GM15510 (cell line): ENCODE data around the gene MON2.

Experiments
- POLR2A ChIP-seq: IDR thresholded peaks from 3 replicates; pipeline ENCODE4 v1.6.1; 2011; ENCODE audit warnings: borderline replicate concordance; ENCODE audit not compliant: insufficient read length; ENCODE audit errors: extremely low read depth

The MON2 gene

DNA sequence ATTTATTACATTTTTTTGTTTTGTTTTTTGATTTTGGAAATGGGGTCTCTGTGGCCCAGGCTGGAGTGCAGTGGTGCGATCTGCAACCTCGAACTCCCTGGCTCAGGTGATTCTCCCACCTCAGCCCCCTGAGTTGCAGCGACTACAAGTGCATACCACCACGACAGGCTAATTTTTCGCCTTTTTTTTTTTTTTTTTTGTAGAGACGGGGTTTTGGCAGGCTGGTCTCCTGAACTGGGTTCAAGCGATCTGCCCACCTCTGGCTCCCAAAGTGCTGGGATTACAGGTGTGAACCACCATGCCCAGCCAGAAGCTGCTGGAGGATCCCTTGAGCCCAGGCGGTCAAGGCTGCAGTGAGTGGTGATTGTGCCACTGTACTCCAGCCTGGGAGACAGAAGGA is 2.3 kb downstream of the MON2 start:
- TF ChIP-seq POLR2A = no peak

DNA sequence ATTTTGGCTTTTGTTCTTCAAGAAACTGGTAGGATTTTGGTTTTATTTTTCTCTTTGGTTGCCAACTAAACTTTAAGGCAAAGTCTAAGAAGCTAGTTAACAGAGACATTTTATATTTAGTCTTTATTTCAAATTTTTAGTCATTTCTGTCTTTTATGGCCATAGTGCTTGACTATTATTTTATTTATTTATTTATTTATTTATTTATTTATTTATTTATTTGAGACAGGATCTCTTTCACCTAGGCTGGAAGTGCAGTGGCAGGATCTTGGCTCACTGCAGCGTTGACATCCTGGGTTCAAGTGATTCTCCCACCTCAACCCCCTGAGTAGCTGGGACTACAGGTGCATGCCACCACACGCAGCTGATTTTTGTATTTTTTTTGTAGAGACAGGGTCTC is 3.1 kb downstream of the MON2 start:
- TF ChIP-seq POLR2A = no peak

DNA sequence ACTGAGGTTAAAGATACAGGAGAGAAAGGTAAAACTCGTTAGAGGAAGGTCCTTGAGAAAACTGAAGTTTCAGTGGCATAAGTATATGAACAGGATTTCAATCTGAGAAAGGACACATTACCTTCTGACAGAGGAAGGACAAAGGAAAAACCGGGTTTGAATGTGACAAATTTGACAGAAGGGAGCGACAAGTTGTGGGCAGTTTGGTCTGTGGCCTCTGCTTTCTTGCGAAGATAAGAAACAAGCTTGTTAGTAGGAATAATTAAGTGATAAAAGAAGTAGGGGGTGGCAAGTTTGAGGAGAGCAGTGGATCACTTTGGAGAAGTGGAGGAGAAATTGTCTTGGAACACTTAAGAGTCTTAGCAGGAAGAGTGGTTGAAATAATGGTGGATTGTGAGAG is 5.1 kb downstream of the MON2 start:
- TF ChIP-seq POLR2A = no peak

DNA sequence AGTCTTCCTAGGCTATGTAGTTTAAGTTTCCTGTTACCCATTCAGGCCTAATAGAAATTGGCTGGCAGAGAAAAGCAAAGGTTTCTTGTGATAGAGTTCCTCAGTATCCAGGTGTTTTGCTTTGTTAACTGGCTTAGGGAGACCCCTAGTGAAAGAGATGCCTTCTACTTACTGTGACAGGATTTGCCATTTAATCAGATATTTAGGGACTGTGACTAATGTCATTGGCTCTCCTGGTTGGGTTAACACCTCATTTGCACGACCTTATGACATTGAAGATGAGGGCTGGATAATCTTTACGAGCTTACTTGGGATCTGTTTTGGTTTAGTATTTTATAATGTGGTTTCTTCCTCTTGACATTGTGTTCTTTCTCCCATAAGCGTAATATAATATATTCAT is 5.8 kb downstream of the MON2 start:
- TF ChIP-seq POLR2A = no peak

DNA sequence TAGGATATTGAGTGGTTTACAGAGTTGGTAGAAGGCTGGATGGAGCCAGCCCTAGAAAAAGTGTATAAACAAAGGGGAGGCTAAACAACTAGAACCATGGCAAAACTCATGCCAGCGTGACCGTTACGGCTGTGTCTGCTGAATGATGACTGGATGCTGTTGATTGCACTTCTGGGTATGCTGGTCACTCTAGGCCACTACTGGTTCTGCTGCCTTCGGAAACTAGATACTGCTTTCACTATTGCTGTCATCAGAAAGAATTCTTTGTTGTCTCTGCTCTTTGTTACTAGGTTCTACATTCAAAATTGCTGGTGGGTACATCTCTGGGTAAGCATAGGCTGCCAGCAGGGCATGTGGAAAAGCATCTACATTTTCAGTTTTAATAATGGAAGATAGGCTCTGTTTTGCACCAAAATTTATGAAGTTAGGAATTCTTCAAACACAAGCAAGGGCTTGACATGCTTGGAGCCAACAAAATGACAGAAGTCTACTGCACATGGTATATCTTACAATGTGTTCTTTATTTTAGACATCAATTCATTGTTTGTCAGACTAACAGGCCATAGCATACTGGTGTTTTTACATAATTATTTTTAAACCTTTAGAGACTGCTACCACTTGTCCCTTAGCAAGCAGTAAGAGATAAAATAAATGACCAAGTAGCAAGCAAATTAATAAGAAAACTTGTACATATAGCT is 15.4 kb downstream of the MON2 start:
- no peak for TF ChIP-seq POLR2A

DNA sequence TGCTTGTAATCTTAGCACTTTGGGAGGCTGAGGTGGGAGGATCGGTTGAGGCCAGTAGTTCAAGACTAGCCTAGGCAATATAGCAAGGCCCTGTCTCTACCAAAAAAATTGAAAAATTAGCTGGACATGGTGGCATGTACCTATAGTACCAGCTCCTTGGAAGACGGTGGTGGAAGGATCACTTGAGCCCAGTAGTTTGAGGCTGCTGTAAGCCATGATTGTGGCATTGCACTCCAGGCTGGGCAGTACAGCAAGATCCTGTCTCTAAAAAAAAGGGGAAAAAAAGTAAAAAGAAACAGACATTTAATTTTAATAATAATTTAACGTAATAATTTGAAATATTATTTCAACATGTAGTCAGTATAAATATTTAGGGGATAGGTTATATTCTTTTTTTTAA is 16.1 kb downstream of the MON2 start:
- no peak for TF ChIP-seq POLR2A

DNA sequence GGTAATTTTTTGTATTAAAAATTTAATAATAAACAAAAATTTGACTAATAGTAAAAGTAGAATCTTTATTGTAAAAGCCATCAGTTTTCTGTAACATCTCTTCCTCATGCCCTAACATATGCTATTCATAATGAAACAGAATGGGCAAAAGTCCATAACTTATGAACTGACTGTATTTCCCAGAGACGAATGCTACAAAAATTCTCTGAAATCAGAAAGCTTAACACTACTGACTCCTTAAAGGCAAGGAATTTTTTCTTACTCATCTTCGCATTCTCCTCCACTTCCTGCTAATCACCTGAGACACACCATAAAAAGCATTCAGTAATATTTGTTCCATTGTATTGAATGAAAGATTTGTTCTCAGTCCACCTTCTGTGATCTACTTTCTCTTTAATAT is 17.6 kb downstream of the MON2 start:
- no peak for TF ChIP-seq POLR2A

DNA sequence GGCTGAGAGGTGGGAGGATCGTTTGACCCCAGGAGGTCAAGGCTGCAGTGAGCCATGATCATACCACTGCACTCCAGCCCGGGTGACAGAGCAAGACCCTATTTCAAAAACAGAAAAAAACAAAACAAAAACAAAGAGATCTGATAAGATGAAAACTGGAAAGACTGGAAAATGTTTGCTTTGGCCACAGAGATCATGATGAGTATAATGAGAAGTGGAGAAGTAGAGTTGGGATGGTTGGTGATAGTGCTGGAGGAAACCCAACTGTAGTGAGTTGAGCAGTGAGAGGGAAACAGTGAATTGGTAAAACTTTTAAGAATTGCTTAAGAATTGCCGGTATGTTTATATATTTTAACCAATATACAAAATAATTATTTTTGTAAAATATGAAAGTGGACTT is 39.2 kb downstream of the MON2 start:
- no peak for TF ChIP-seq POLR2A

DNA sequence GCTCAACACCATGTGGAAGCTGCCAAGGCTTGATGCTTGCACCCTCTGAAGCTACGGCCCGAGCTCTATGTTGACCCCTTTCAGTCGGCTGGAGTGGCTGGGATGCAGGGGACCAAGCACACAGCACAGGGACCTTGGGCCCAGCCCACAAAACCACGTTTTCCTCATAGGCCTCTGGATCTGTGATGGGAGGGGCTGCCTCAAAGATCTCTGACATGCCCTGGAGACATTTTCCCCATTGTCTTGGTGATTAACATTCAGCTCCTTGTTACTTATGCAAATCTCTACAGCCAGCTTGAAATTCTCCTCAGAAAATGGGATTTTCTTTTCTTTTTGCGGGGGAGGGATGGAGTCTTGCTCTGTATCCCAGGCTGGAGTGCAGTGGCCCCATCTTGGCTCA is 46.3 kb downstream of the MON2 start:
- TF ChIP-seq POLR2A = no peak

DNA sequence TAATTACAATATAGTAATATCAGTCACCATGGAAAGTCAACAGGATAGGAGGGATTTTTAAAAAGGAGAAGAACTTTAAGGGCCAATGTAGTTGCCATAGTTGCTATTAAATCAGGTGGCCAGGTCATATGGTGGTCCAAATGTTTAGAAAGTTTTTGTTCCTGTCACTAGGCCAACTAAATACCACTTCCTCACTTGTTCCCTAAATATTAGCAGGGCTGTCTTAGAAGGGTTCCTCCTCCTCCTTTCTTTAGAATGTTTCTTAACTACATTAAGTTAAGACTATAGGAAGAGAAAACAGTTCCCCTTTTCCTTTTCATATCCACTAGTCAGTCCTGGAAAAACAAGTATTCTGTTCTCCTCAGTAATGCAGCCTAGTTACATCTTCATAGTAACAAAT is 50.3 kb downstream of the MON2 start:
- TF ChIP-seq POLR2A = no peak

DNA sequence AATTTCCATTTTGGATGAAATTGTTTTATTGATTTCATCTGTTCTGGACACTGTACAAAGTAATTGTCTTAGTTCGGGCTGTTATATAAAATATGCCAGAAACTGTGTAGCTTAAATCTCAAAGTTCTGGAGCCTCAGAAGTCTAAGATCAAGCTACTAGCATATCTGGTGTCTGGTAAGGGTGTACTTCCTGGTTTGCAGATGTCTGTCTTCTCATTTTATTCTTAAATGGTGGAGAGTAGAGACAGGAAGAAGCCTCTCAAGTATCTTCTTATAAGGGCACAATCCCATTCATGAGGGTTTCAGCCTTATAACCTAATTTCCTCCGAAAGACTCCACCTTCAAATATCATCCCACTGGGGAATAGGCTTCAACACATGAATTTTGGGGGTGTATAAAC is 51.3 kb downstream of the MON2 start:
- no peak for TF ChIP-seq POLR2A

DNA sequence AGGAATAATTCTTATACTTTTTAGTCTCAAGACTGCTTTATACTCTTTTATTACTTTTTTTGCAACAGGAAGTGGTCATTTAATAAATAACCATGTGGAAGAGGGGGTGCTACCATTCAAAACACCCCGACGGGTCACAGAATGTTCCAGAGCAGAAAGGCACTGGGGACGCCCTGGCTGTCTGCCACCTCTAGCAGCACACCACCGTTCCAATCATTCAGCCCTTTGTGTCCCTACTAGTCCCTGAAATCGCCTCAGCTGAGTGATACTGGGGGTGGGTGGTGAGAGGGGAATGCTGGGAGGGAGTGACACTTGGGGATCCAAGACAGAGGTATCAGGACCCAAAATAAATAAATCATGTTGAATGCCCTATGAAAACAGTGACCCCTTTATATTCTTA is 52.4 kb downstream of the MON2 start:
- no peak for TF ChIP-seq POLR2A

DNA sequence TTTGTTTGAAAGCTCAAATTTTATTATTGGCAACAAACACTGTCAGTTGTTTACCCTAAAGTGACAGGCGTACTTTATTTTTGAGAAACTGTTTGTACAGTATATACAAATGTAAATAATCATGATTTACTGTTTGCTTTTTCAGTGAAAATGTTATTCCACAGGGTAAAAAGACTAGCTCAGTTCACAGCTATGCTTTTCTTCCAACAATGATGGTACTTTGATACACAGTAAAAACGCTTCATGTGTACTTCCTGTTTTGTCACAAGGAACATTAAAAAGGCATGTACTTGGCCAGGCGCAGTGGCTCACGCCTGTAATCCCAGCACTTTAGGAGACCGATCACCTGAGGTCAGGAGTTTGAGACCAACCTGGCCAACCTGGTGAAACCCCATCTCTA is 53.7 kb downstream of the MON2 start:
- no peak for TF ChIP-seq POLR2A

DNA sequence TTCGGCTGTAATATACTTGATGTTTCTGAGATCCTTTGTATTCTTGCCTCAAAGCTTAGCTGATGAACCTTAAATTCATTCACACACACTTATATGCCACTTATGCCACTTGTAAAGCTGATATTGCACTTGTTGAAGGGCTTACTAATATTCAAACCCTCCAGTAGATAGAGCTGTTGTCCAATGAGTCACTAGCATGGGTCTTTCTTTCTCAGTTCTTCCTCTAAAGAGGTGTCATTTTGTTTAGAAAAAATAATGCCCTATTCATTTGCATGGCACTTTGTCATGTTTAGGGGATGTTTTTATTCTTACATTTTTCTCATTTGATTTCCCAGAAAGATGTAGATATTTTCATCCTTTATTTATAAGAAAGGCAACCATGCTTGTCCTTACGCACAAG is 56.4 kb downstream of the MON2 start:
- TF ChIP-seq POLR2A = no peak

DNA sequence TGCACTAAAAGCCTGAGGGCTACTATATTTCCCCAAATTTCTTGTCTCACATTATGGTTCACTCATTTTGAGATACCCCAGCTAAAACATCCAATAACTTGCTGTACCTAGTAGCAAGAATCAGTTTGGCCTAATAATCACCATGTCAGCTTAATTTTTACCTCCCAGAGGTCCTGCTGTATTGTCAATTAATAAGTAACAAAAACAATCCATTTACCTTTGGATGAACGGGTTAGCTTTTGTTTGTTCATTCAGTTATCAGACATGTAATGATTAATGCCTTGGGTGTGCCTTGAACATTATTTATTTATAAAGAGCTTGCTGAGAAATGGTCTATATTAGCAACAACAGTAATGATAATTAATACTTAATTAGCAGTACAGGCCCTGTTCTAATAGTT is 57.0 kb downstream of the MON2 start:
- TF ChIP-seq POLR2A = no peak

DNA sequence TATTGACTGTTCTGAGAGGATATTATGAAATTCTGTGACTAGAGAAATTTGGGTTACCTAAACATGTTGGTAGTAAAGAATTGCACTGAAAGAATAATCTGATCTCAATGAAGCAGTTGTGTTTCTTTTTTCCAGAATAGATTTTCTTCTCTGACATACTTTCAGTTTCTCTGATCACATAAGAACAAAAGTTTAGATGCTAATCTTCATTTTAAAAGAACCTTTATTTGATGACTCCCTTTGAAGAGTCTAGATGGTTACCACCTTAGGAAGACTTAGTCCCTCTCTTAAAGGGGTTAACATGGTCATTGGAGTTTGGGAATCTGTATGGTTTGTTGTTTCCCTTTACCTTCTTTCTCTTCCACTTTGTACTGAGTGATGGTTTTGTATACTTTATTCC is 58.6 kb downstream of the MON2 start:
- no peak for TF ChIP-seq POLR2A

DNA sequence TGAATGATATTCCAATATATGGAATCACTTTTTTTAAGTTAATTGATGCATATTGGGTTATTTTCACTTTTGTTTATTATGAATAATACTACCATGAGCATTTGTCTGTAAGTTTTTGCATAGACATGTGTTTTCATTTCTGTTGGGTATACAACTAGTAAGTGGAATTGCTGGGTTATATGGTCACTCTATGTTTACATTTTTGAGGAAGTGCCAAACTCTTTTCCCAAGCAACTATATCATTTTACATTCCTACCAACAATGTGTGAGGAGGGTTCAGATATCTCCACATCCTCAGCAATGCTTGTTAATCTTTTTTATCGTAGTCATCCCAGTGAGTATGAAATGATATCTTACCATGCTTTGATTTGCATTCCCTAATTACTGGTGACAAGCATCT is 64.0 kb downstream of the MON2 start:
- TF ChIP-seq POLR2A = no peak

DNA sequence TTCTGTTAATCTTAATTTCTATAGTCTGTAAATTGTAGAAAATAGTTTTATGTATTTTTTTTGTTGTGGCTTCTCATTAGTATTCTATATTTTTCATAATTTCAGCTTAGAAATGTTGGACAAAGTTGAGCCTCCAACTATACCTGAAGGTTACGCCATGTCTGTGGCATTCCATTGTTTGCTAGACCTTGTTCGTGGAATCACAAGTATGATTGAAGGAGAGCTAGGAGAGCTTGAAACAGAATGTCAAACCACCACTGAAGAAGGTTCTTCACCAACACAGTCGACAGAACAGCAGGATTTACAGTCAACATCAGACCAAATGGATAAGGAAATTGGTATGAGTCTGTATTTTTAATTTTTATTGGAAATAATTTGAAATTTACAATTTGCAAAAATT is 65.7 kb downstream of the MON2 start:
- no peak for TF ChIP-seq POLR2A

DNA sequence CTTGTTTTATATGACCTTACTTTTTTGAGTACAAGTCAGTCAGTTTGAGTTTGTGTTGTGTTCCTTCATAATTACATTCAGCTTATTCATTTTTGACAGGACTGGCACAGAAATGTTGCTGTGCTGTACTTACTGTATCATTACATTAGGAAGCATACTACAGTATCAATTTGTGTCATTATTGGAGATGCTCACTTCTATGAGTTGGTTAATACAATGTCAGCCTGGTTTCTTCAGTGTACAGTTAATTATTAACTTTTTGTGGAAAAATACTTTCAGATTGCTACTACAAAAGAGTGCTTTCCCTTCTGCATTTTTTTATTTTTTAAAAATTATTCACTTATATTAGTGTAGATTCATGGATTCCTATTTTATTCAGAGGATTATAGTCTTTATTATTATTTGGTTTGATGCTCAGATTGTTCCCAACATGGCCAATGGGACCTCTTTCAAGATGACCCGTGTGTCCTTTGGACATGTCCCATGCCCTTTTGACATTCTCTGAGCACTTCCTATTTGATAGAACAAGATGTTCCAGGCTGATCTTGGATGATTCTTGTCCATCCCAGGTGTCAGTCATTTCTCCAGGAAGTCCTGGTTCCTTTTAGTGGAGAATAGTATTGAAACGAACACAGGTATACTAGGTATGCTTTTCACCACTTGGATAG is 66.6 kb downstream of the MON2 start:
- no peak for TF ChIP-seq POLR2A
